BLaER1 (cell line): ENCODE data around the gene NR1H2.

ENCODE experiments used
- H3K27ac ChIP-seq: shearing (Covaris generic); formaldehyde crosslinking; 2 replicates; pipeline ENCODE4 v1.8.1; 2022
- H3K27me3 ChIP-seq: shearing (Covaris generic); formaldehyde crosslinking; 2 replicates; pipeline ENCODE4 v1.8.1; 2022
- H3K36me3 ChIP-seq: shearing (Covaris generic); formaldehyde crosslinking; 2 replicates; pipeline ENCODE4 v1.8.1; 2022
- H3K4me1 ChIP-seq: shearing (Covaris generic); formaldehyde crosslinking; 2 replicates; pipeline ENCODE4 v1.8.1; 2022
- H3K4me2 ChIP-seq: shearing (Covaris generic); formaldehyde crosslinking; 2 replicates; pipeline ENCODE4 v1.8.1; 2022
- H3K4me3 ChIP-seq: shearing (Covaris generic); formaldehyde crosslinking; 2 replicates; pipeline ENCODE4 v1.8.1; 2022
- H3K9ac ChIP-seq: shearing (Covaris generic); formaldehyde crosslinking; 2 replicates; pipeline ENCODE4 v1.8.1; 2022
- H3K9me3 ChIP-seq: shearing (Covaris generic); formaldehyde crosslinking; 2 replicates; pipeline ENCODE4 v1.8.1; 2022
- H4K20me1 ChIP-seq: shearing (Covaris generic); formaldehyde crosslinking; 2 replicates; pipeline ENCODE4 v1.8.1; 2022
- Cebpa-rat ChIP-seq: shearing (Covaris generic); IDR thresholded peaks from 2 replicates; pipeline ENCODE4 v1.8.1; 2022

Gene NR1H2

GRCh38 chr19:50420127-50420526 is 43.9 kb downstream of the NR1H2 start:
- peak overlapping the region; percentile 84 for H3K27ac ChIP-seq
- no peaks in the 10 kb centered on the region for H3K27me3 ChIP-seq
- TF ChIP-seq Cebpa-rat, result no peak
- H4K20me1 ChIP-seq, result no peaks in the 10 kb centered on the region
- H3K9me3 ChIP-seq, result no peaks in the 10 kb centered on the region
- peak overlapping the region; percentile 76 for H3K9ac ChIP-seq
- H3K4me2 ChIP-seq, result peak overlapping the region; percentile 93
- H3K4me1 ChIP-seq, result peaks cover 69% of the 10 kb centered on the region
- peaks cover 25% of the 10 kb centered on the region for H3K36me3 ChIP-seq
- peak overlapping the region; percentile 66 for H3K4me3 ChIP-seq

DNA sequence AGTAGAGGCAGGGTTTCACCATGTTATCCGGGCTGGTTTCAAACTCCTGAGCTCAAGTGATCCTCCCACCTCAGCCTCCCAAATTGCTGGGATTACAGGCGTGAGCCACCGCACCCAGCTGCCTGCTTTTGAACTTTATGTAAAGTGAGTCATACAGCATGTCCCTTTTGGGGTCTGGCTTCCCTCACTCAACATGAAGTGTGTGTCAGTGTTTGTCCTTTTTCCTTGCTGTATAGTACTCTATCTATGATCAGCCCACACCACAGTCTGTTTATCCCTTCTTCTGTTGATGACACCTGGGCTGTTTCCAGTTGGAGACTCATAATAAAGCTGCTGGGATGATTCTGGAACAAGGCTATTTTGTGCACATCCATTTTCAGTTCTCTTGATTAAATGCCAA is 44.6 kb downstream of the NR1H2 start:
- H3K4me2 ChIP-seq, result peak overlapping the region; percentile 93
- peaks cover 64% of the 10 kb centered on the region for H3K4me1 ChIP-seq
- H3K9me3 ChIP-seq, result no peaks in the 10 kb centered on the region
- H3K27ac ChIP-seq, result no peak overlapping the region
- H3K27me3 ChIP-seq, result no peaks in the 10 kb centered on the region
- no peak for TF ChIP-seq Cebpa-rat
- H4K20me1 ChIP-seq, result no peaks in the 10 kb centered on the region
- no peak overlapping the region for H3K9ac ChIP-seq
- no peak overlapping the region for H3K4me3 ChIP-seq
- peaks cover 25% of the 10 kb centered on the region for H3K36me3 ChIP-seq

DNA sequence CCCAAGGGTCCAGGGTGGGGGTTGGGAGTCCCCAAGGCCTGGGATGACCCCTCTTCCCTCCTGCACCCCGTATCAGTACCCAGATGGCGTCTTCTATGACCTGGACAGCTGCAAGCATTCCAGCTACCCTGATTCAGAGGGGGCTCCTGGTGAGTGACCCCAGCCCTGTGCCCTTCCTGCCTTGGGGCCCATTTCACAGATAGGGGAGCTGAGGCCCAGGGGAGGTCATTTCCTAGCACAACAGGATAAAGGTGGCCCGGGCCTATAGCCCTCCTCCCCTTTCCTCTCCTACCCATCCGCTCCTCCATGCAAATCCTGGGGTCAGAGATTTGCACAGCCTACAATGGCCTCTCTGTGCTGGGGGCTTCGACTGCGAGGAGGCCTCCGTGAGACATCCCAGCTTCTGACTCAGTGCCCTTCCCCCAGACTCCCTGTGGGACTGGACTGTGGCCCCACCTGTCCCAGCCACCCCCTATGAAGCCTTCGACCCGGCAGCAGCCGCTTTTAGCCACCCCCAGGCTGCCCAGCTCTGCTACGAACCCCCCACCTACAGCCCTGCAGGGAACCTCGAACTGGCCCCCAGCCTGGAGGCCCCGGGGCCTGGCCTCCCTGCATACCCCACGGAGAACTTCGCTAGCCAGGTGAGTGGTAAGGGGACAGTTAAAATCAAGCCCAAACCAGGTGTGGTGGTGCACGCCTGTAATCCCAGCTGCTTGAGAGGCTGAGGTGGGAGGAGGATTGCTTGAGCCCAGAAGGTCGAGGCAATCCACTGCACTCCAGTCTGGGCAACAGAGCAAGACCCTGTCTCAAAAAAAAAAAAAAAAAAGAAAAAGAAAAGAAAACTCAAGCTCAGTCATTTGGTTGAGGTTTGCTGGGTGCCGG is 46.4 kb downstream of the NR1H2 start:
- Histone ChIP-seq H3K9me3 (no peaks in the 10 kb centered on the region), H3K27ac (0 out of 2 replicates have a peak overlapping the region, but pooled peaks have one; percentile 30), H4K20me1 (no peaks in the 10 kb centered on the region), H3K4me1 (peaks cover 51% of the 10 kb centered on the region), H3K36me3 (peaks cover 25% of the 10 kb centered on the region), H3K9ac (no peak overlapping the region), H3K4me3 (no peak overlapping the region), H3K27me3 (no peaks in the 10 kb centered on the region), H3K4me2 (no peak overlapping the region)
- TF ChIP-seq Cebpa-rat, result no peak

- TF ChIP-seq Cebpa-rat, result no peak
- no peaks in the 10 kb centered on the region for H4K20me1 ChIP-seq
- H3K4me1 ChIP-seq, result peaks cover 51% of the 10 kb centered on the region
- no peak overlapping the region for H3K27ac ChIP-seq
- H3K36me3 ChIP-seq, result peaks cover 25% of the 10 kb centered on the region
- H3K4me2 ChIP-seq, result no peak overlapping the region
- no peaks in the 10 kb centered on the region for H3K9me3 ChIP-seq
- H3K27me3 ChIP-seq, result no peaks in the 10 kb centered on the region
- no peak overlapping the region for H3K9ac ChIP-seq
- no peak overlapping the region for H3K4me3 ChIP-seq
Measured at GRCh38 chr19:50423279-50424113, 47.2 kb downstream of the NR1H2 start.

- no peaks in the 10 kb centered on the region for H3K27me3 ChIP-seq
- no peak for TF ChIP-seq Cebpa-rat
- no peaks in the 10 kb centered on the region for H4K20me1 ChIP-seq
- H3K36me3 ChIP-seq, result peaks cover 25% of the 10 kb centered on the region
- H3K27ac ChIP-seq, result no peak overlapping the region
- H3K9me3 ChIP-seq, result no peaks in the 10 kb centered on the region
- H3K4me2 ChIP-seq, result no peak overlapping the region
- peaks cover 51% of the 10 kb centered on the region for H3K4me1 ChIP-seq
- no peak overlapping the region for H3K4me3 ChIP-seq
- no peak overlapping the region for H3K9ac ChIP-seq
Measured at GRCh38 chr19:50425581-50425980, 49.3 kb downstream of the NR1H2 start.

GRCh38 chr19:50427318-50427925 is 51.2 kb downstream of the NR1H2 start:
- Histone ChIP-seq H3K27me3 (no peaks in the 10 kb centered on the region), H3K9ac (peak overlapping the region; percentile 58), H3K36me3 (peaks cover 19% of the 10 kb centered on the region), H3K4me2 (peak overlapping the region; percentile 95), H3K4me3 (peak overlapping the region; percentile 54), H3K4me1 (peaks cover 50% of the 10 kb centered on the region), H3K27ac (peak overlapping the region; percentile 66), H4K20me1 (no peaks in the 10 kb centered on the region), H3K9me3 (no peaks in the 10 kb centered on the region)
- no peak for TF ChIP-seq Cebpa-rat

- H3K4me1 ChIP-seq, result peaks cover 52% of the 10 kb centered on the region
- peaks cover 13% of the 10 kb centered on the region for H3K36me3 ChIP-seq
- peak overlapping the region; percentile 58 for H3K9ac ChIP-seq
- H3K27ac ChIP-seq, result peak overlapping the region; percentile 66
- H3K4me2 ChIP-seq, result peak overlapping the region; percentile 95
- H4K20me1 ChIP-seq, result no peaks in the 10 kb centered on the region; the same call in 1 of the 2 replicates
- peak overlapping the region; percentile 54 for H3K4me3 ChIP-seq
- no peaks in the 10 kb centered on the region for H3K9me3 ChIP-seq
- TF ChIP-seq Cebpa-rat, result no peak
- no peaks in the 10 kb centered on the region for H3K27me3 ChIP-seq
Measured at GRCh38 chr19:50427997-50428425, 51.8 kb downstream of the NR1H2 start.

DNA sequence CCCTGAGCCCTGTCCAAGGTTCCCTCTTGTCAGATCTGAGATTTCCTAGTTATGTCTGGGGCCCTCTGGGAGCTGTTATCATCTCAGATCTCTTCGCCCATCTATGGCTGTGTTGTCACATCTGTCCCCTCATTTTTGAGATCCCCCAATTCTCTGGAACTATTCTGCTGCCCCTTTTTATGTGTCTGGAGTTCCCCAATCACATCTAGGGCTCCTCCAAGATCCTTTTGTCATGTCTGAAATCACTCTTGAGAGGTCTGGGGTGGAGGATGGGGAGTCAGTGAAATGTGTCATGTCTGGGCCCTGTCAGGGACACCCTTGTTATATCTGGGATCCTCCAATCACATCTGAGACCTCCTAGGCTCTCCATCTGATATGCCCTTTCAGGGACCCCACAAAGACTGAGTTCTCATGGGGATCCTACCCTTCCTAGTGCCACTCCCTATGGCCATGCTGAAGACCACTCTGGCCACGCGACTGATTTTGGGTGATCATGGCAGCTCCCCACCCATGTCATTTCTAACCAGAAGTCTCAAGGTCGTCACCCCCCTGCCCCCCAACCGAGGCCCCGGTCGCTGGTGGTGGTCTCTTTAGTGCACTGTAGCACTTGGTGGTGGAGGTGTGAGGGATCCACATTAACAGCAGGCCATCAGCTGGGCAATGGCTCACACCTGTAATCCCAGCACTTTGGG is 52.7 kb downstream of the NR1H2 start:
- H3K4me2 ChIP-seq, result peak overlapping the region; percentile 95
- H3K27ac ChIP-seq, result no peak overlapping the region; the same call in 1 of the 2 replicates
- peaks cover 4% of the 10 kb centered on the region; the same call in 1 of the 2 replicates for H4K20me1 ChIP-seq
- no peak for TF ChIP-seq Cebpa-rat
- no peaks in the 10 kb centered on the region for H3K9me3 ChIP-seq
- H3K4me3 ChIP-seq, result peak overlapping the region; percentile 54; the same call in 1 of the 2 replicates
- H3K27me3 ChIP-seq, result no peaks in the 10 kb centered on the region
- peak overlapping the region; percentile 58; the same call in 1 of the 2 replicates for H3K9ac ChIP-seq
- peaks cover 4% of the 10 kb centered on the region for H3K36me3 ChIP-seq
- H3K4me1 ChIP-seq, result peaks cover 62% of the 10 kb centered on the region

- Histone ChIP-seq H3K4me1 (peaks cover 82% of the 10 kb centered on the region), H3K9ac (peak overlapping the region; percentile 75), H3K27me3 (no peaks in the 10 kb centered on the region), H3K4me2 (peak overlapping the region; percentile 90), H3K4me3 (peak overlapping the region; percentile 66), H3K9me3 (no peaks in the 10 kb centered on the region), H4K20me1 (peaks cover 9% of the 10 kb centered on the region; the same call in 1 of the 2 replicates), H3K27ac (peak overlapping the region; percentile 77), H3K36me3 (no peaks in the 10 kb centered on the region)
- TF ChIP-seq Cebpa-rat, result no peak
Measured at GRCh38 chr19:50430888-50431342, 54.7 kb downstream of the NR1H2 start.
